CD4-positive, alpha-beta T cell treated with Interferon alpha-2 for 1 hour (primary cell): ENCODE data around the gene RSRC1.
"Not testable (repeated sequence)": the region's sequence is repeated elsewhere in the genome, so short reads cannot be mapped to it uniquely, and the experiment has no call there.

ENCODE experiments used
- DNase-seq, 2 donors: peaks; one replicate each; pipeline ENCODE4 v3.0.0-alpha.2; 2020 to 2022

RSRC1 gene

DNA sequence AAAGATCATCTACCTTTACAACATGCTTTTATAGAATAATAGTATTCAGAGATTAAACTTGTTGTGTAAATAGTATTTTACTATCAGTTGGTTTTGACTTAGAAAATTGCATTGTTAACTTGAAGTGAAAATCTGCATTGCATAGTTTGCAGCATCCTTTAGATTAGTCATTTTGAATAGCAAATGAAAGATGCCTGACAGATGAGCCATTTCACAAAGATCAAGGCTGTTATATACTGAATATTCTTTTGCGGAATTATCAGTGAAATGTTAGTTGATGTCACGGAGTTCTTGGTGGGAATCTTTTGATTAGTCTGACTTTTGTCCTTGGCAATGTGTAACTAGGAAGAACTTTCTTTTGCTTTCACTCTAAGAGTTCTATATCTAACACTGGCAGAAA lies 24.5 kb downstream of the RSRC1 start:
- DNase-seq, result no peak

- DNase-seq, result no peak
These were observed 30.5 kb downstream of the RSRC1 start for GRCh38 chr3:158140396-158140795.

GRCh38 chr3:158148218-158148617 lies 38.3 kb downstream of the RSRC1 start:
- DNase-seq, result no peak

DNA sequence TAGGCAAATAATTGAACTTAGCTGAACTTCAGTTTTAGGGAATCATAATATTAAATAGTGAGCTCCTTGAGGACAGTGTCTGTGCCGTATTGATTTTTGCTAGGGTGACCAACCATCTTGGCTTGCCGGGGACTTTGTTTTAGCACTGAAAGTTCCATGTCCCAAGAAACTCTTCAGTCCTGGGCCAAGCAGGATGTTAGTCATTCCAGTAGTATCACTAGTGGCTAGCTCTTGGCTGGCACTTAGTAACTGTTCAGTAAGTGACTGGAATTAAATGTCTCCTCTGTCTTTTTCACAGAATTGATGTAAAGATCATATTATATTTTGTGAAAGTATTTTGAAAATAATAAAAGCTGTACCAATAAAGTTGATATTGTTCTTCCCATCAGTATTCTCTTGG lies 42.3 kb downstream of the RSRC1 start:
- DNase-seq, result no peak

DNA sequence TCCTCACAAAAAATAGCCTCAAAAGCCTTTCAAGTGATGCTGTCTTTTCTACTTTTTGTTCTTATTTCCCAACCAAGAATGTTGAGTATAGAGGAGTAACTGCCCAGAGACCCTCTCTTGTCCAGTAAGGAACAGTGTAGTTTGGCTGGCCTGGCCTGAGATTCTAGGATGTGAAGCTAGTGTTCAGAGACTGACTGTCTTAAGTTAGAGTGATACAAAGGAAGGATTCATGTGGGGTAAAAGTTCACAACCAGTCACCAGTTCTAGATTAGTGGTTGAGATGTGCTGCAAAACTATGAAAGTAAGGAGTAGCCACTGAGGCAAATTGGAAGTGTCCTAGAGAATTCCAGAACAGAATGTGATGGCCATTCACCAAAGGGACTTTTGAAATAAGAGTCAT lies 49.1 kb downstream of the RSRC1 start:
- no peak for DNase-seq

DNA sequence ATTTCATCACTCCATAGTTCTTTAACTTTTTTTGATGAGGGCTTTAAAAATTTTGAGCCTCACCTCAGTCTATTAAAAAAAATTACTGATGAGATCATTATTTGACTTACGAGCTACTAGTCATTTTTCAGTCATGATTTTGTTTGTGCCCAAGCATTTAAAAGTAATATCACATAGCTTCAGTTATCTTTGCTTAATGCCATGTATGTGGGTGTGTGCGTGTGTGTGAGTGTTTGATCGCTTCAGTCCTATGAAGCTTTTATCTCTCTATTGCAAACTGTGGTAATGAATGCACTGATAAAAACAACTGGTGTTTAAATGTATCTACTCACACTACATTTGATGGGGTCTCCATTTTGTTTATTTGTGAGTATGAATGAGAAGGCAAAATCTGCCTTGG lies 49.8 kb downstream of the RSRC1 start:
- no peak for DNase-seq

DNA sequence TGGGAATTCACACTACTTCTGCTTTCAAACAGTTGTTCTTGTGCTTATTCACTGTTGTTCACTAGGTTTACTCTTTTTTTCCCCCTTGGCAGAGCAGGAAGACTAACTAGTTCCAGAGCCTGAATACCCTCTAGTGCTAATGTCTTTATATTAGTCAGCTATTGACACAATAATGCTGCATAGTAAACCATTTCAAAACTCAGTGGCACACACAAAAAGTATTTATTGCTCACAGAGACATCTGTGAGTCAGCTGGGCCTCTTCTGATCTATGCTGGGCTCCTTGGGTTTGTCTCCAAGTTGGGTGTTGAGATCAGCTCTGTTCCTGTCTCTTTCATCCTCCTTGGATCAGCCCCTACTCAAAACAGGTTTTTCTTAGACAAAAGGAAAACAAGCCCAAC lies 51.1 kb downstream of the RSRC1 start:
- no peak for DNase-seq

DNA sequence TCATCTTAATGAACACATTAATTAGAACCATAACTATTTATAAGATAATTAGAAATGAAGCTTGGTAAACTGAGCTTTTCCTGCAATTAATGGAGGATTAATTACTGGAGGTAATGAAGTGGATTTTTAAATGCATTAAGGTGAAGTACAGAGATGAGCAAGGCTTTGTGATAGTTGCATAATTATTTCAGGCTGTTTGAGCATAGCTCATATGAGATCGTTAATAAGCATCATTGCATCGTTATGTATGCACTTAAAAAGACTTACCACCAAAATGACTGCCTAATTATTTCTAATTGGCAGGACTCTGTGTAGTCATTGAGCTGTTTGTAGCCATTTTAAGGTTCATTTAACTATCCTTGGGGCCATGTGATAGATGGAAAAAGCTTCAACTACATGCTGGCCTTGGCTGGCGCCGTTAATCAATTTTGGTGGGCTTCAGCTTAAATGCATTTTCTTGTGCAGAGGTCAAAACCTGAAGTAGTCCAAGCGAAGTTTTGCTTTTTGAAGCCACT lies 55.3 kb downstream of the RSRC1 start:
- no peak for DNase-seq

- DNase-seq, result no peak
These were observed 55.8 kb downstream of the RSRC1 start for GRCh38 chr3:158165730-158166129.

DNA sequence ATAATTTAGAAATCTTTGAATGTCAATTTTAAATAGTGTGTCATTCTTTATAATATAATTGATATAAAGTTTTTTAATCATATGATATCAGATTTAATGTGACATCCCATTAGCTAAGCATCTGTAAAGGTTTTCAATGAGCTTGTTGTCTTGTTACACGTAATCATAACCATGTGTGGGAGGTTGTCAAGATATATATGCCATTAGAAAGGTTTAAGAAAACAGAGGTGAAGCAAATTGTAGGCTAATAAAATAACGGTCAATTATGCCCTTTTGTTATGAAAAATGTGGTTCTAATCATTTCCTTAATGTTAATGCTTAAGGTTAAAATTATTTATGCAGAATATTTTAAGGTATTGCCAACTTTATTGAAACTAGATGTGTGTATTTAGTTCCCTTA lies 56.3 kb downstream of the RSRC1 start:
- DNase-seq, result no peak

GRCh38 chr3:158167737-158168557 lies 58.1 kb downstream of the RSRC1 start:
- peak; percentile 2 to 31 for DNase-seq

DNA sequence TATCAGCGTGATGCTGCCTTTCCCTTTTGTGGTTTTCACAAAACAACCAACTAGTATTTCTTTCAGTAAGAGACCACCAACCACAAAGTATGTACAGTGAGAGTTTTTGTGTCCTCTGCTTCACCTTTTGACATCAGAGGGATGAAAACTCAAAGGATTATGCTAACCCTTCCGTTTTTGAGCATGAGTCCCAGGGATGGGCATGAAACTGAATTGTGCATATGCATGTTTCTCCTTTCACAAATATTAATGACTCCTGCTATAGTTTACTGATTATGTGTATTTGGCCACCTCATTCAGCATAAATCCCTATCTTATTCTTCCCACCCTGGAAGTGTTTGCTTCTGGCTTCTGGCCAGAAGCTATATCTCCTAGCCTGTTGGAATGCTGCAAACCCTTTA lies 59.2 kb downstream of the RSRC1 start:
- no peak for DNase-seq

- no peak for DNase-seq
These were observed 71.2 kb downstream of the RSRC1 start for GRCh38 chr3:158181096-158181495.

DNA sequence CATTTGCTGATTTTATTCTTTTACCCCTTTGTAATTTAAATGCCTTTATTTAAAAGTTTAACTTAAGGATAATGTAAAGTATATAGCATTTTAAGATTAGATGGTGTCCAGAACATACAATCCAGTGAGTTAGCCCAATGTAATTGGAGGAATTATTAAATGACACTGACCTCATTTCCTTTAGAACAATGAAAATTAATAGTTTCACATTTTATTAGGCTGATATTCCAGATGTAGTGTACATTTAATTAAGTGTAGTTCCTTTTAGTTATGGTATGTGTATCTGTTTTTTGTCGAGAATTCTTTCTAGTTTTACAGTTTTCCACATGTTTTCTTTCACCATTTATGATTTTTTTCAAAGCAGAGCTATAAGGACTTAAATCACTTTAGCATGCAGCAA lies 75.8 kb downstream of the RSRC1 start:
- no peak for DNase-seq

GRCh38 chr3:158200955-158201354 lies 91.1 kb downstream of the RSRC1 start:
- no peak for DNase-seq

GRCh38 chr3:158205324-158205723 lies 95.4 kb downstream of the RSRC1 start:
- no peak for DNase-seq

DNA sequence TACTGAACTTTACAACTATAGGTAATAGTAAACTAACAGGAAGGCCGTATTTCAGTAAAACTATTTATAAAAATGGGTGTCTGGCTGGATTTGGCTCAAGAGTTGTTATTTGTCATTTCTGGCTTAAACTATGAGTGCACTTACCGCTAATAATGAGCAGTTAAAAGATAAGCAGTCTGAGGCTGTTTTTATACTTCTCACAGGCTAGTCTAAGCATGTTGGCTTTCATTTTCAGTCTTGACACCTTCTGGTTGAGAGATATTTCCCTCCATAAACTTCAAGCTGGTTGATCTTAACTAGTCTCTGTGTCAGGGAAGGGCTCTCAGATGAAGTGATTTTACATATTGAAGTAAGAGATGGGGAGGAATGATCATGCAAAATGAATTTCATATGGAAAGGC lies 96.1 kb downstream of the RSRC1 start:
- DNase-seq, result no peak

DNA sequence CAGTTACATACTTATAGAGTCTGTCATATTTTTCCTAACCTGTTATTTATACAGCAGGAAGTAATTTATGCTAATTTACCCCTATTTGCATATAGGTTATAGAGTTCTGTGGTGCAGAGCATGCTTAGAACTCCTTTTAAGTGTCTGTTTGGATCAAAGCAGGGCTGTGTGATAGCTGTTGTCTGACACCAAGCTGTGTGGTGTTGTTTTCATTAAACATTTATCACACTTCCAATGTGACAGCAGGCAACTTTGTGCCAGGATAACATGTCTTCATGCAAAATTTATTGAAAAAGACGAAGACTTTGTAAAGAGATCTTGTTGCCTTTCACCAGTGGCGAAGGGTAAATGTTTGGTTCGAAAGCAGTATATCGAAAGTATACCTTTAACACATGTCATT lies 100.2 kb downstream of the RSRC1 start:
- DNase-seq, result no peak

DNA sequence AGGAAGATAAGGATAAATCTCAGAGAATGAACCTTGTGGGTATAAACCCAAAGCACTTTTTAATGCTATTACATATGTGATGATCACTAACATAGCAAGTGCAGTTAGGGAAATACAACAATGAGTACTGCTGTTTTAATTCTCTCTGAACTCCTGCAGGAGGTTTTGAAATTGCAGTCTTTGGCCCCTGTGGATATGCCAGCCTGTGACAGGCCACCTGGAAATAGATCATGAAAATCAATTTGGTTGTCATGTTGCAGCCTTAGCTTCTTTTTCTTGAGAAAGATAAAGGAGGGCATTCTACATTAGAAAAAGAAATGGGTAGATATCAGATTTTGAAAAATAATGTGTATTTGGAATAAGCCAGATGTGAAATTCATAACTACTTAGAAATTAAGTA lies 103.6 kb downstream of the RSRC1 start:
- DNase-seq, result no peak

DNA sequence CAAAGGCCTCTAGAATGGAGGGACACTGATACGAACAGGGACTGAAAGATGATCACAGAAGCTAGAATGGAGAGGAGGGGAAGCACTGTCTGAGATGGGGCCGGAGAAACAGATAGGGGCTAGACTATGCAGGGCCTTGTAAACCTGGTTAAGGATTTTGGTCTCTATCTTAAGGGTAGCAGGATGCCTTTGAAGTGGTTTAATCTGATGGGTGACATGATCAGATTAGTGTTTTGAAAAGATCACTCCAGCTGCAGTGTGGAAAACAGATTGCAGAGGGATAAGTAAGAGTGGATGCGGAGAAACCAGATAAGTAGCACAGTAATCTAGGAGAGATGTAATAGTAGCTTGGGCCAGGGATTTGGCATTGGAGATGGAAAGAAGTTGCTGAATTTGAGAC lies 108.1 kb downstream of the RSRC1 start:
- DNase-seq, result no peak

GRCh38 chr3:158220575-158220974 lies 110.7 kb downstream of the RSRC1 start:
- no peak for DNase-seq

DNA sequence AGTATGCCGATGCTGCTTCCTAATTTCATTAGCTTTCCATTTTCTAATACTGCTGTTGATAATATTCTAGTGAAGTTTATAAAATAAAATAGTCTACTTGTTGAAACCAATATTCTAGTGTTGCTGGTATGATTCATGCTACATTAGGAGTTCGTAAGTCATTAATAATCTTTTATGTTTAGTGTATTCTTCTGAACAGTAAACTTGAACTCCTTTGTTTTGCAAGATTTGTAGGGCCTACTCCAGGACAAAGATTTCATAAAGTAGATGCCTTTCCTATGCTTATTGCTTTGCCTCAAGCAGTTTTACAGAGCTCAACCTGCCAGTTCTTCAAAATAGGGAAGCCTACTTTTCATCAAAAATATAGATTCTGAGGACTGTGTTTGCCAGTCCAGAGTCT lies 111.5 kb downstream of the RSRC1 start:
- no peak for DNase-seq

DNA sequence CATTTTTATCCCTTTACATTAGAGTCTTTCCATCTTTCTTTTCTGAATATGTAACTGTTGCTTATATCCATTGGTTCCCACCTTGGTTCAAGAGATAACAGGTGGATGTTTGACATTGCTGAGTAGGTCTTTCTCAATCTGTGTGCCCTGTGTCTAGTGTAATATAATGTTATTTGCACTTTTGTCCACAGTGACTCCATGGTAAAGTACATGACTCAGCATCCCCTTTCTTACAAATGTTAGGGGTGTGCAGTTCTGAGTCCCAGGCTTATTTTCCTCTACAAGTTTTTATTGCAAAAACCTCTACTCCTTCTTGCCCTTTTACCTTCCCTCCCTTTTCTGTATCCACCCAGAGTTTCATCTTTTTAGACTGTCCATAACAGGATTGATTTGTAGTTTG lies 116.5 kb downstream of the RSRC1 start:
- no peak for DNase-seq

DNA sequence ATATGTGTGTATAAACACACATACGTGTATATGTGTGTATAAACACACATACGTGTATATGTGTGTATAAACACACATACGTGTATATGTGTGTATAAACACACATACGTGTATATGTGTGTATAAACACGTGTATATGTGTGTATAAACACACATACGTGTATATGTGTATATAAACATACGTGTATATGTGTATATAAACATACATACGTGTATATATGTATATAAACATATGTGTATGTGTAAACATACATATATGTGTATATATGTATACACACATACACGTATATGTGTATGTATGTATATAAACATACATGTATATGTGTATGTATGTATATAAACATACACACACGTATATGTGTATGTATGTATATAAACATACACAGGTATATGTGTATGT lies 119.1 kb downstream of the RSRC1 start:
- not testable (repeated sequence) for DNase-seq

DNA sequence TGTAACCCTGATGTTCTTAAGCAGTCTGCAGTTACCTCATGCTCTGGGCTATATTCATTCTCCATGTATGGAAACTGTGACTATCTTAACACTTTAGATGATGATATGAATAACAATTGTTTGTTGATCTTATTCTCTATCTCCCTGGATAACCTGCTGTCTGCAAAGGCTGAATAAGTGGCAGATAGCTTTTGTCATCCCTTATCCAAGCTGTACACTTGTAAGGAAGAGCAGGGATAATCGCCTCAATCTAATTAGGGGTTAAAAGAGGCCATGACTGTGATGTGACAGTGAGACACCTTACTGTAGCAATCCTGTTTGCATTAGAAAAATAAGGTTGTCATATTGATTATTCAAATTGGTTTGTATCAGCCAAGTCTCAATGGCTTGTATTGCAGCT lies 123.9 kb downstream of the RSRC1 start:
- DNase-seq, result no peak
